Measurements from ENCODE around the gene ADCY2.

The ADCY2 gene

DNA sequence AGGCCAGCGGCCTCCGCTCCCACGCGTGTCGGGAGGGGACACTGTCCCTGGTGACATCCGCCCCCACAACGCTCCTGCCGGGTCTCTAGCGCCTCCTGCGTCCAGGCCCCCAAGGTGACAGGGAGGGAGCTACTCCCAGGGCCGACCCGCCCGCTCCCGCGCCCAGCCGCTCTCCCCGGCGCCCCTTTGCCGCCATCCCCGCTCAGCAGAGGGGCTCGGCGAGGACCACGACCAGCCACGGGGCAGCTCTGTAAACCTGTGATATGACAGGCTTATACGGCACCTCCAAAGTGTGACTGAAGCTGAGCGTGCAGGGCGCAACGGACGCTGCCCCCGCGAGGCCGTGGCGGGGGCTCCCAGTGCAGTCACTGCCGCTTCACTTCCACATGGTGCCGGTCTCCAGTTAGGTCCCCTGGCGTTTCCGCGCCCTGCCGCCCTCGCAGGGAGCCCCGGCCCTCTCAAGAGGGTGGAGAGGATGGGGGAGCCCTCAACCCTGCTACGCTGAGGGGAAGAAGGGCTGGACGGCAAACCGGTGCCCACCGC is 978 bp upstream of the ADCY2 start:
- no peak for DNase-seq (ENCODE audit: low read depth)
- TF ChIP-seq, protein P1, sequence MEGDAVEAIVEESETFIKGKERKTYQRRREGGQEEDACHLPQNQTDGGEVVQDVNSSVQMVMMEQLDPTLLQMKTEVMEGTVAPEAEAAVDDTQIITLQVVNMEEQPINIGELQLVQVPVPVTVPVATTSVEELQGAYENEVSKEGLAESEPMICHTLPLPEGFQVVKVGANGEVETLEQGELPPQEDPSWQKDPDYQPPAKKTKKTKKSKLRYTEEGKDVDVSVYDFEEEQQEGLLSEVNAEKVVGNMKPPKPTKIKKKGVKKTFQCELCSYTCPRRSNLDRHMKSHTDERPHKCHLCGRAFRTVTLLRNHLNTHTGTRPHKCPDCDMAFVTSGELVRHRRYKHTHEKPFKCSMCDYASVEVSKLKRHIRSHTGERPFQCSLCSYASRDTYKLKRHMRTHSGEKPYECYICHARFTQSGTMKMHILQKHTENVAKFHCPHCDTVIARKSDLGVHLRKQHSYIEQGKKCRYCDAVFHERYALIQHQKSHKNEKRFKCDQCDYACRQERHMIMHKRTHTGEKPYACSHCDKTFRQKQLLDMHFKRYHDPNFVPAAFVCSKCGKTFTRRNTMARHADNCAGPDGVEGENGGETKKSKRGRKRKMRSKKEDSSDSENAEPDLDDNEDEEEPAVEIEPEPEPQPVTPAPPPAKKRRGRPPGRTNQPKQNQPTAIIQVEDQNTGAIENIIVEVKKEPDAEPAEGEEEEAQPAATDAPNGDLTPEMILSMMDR (conservative IDR thresholded peaks at IDR 0.05; ENCODE audit: low read length) = no peak
- no peak overlapping the region for H3K4me3 ChIP-seq (ENCODE audit: low read length)

DNA sequence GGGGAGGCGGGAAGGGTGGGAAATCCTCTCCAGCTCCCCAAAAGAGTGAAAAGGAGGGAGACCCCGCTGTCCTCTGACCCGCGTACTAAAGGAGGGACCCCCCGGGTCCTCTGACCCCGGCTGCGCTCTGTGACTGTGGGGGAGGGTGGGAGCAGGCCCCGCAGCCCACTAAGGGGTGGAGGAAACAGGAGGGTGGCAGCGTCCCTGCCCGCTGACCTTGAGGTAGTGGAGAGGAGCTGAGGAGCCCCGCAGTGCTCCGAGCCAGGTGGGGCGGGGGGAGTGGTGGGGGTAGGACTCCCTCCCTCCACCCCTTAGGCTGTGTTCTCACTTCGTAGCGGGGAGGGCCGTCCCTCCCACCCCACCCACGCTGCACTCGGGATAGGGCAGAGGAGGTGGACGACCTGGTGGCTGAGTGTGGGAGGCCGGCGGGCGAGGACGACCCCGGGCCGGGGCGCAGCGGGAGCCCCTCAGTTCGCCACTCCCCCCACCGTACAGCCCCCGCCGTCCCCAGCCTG is 449 bp upstream of the ADCY2 start:
- TF ChIP-seq, protein P1 (conservative IDR thresholded peaks at IDR 0.05; ENCODE audit: low read length) = no peak
- no peak overlapping the region for H3K4me3 ChIP-seq (ENCODE audit: low read length)
- no peak for DNase-seq (ENCODE audit: low read depth)

DNA sequence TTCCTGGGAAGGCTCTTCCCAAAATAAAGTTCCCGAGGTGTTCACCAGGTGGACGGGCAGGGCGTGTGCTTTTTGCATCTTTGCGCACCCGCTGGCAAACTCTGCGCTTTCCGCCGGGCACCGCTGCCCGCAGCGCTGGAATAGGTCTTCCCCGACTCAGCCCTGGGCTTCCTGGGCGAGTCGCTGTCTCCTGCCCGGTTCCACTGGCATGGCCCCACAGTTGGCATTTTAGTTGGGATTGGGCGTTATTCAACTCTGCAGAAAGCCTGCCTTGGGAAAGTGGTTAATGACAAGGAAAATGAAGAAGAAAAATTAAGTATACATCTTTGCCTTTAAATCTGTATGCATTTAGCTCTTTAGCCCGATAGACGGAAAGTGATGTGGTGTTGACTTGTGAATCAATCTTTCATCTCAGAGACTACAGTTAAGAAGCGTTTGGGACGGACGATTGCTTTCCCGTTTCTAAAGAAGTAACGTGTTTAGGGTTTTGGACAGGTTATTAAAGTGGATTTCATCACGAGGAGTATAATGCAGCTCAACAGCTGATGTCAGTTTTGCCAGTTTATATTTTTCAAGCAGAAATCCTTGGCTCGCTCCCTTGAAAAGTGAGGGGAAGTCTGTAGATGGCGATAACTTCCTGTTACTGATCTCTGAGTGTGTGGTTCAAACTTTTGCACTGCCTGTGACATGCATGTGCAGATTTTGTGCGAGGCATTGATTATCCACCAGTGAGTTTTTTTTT is 946 bp downstream of the ADCY2 start:
- DNase-seq (ENCODE audit: low read depth) = no peak
- TF ChIP-seq, protein P1 (conservative IDR thresholded peaks at IDR 0.05; ENCODE audit: low read length) = no peak
- no peak overlapping the region for H3K4me3 ChIP-seq (ENCODE audit: low read length)

DNA sequence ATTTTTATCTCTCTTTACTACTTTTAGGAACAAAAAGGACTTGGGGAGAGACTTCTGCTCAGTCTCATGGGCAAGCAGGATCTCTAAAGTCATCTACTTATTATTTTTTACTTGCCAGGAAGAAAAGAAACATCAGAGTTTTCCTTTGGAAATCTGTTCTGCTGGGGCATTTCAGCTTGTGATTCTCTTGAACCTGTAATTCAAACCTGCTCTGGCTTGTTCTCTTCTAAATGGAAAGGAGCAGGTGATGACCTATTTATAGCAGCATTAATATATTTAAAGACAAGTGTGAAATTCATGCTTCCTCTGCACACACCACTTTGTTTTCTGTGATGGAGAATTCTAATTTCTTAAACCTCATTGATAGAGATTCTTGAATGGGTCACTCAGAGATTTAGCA is 2.0 kb downstream of the ADCY2 start:
- TF ChIP-seq, protein P1 (conservative IDR thresholded peaks at IDR 0.05; ENCODE audit: low read length) = no peak

DNA sequence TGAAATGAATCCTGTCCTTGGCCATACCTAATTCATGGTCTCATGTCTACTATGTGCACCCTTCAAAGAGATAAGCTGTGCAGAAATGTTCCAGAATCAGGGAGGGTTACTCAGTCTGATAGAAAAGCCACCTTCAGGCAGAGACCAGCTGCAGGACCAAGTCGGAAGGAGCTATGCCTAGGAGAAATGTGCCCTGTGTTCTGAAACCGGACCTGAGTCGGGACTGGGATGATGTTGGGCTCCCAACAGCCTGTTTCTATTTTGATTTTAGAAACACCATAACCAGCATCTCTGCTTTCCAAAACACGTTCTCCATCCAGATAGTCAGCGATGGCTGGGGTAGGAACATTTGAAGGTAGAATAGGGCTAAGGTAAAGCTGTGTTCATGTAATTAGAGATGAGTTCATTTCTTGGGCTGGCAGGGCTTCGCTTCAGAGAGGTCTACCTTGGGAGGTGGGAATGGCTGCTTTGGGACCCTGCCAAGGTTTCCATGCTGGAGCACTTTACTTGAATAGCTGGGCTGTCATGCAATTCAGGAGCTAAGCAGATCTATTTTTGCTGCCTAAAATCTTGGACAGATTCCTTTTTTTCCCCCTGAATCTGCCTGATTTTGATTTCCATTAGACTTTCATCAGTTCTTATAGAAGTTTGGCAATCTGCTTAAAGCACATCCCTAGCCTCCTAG is 2.8 kb downstream of the ADCY2 start:
- DNase-seq (ENCODE audit: low read depth) = no peak
- H3K4me3 ChIP-seq (ENCODE audit: low read length) = no peak overlapping the region
- TF ChIP-seq, protein P1 (conservative IDR thresholded peaks at IDR 0.05; ENCODE audit: low read length) = no peak

More for the DNA sequence above, 2.0 kb downstream of the ADCY2 start:
- DNase-seq (ENCODE audit: low read depth) = no peak
- H3K4me3 ChIP-seq (ENCODE audit: low read length) = no peak overlapping the region

DNA sequence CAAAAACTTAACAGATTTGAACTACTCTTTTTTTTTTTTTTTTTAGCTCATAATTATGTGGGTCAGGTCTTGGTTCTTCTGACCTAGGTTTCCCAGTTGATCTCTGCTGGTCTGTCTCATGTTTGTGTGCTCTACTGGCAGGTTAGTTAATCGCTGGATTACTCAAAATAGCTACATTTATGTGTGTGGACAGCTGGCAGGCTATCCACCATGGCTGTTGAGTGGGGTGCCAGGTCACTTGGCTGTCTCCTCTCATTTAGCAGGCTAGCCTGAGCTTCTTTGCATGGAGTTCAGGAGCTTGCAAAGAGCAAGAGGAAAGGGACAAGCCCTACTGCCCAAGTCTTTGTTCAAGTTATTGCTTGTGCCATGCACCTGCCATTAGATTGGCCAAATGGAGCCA is 9.3 kb downstream of the ADCY2 start:
- TF ChIP-seq, protein P1 (conservative IDR thresholded peaks at IDR 0.05; ENCODE audit: low read length) = no peak
- DNase-seq (ENCODE audit: low read depth) = no peak
- H3K4me3 ChIP-seq (ENCODE audit: low read length) = no peak overlapping the region
